IMR-90 (cell line): Measurements from ENCODE around the gene ABCF1. TPM values are rescaled to one million over a fixed set of nuclear protein-coding genes. Genes with fewer than 3 reads are reported as not detected.

ENCODE experiments used
- ATAC-seq: fragments of 200-7000 bp; cut with Tn5 transposase; 2 replicates; pipeline ENCODE4 v1.9.1; 2020; ENCODE audit warnings: low read depth, mild to moderate bottlenecking, moderate library complexity
- BruUV-seq: library from RNA; stranded (reverse); fragments of 400-500 nt; replicated peaks from 2 replicates; lab custom pipeline; 2021; lab: Mats Ljungman, UMichigan
- CTCF ChIA-PET: fragments of 300-600 bp; formaldehyde crosslinking; extraction: SDS; loops from one replicate; lab custom pipeline; 2021; ENCODE audit warnings: antibody characterized with exemption; lab: Yijun Ruan, JAX
- POLR2A ChIA-PET: fragments of 300-600 bp; sonication (Branson Sonifier 250); formaldehyde crosslinking; loops from one replicate; lab custom pipeline; 2022; ENCODE audit warnings: antibody characterized with exemption; ENCODE audit not compliant: unreplicated experiment; lab: Charles Lee
- DNase-seq: peaks from one replicate; pipeline ENCODE4 v3.0.0; 2013
- H2AFZ ChIP-seq: replicated peaks from 2 replicates; pipeline ENCODE3; 2013; ENCODE audit warnings: low read length, mild to moderate bottlenecking; ENCODE audit not compliant: poor library complexity
- H2AK5ac ChIP-seq: 2 replicates; pipeline ENCODE4 v1.6.1; 2013; ENCODE audit warnings: low read depth, low read length, inconsistent platforms
- H2AK9ac ChIP-seq: replicated peaks from 2 replicates; pipeline ENCODE3; 2013; ENCODE audit warnings: mild to moderate bottlenecking, low read depth, low read length, moderate library complexity; ENCODE audit not compliant: poor library complexity
- H2BK120ac ChIP-seq: 2 replicates; pipeline ENCODE4 v1.6.1; 2013; ENCODE audit warnings: low read depth, low read length, inconsistent platforms
- H2BK15ac ChIP-seq: 3 replicates; pipeline ENCODE4 v1.6.1; 2013; ENCODE audit warnings: low read depth, low read length, inconsistent platforms
- H2BK20ac ChIP-seq: 2 replicates; pipeline ENCODE4 v1.6.1; 2013; ENCODE audit warnings: low read depth, mild to moderate bottlenecking, inconsistent platforms, low read length, moderate library complexity
- H2BK5ac ChIP-seq: 2 replicates; pipeline ENCODE4 v1.6.1; 2013; ENCODE audit warnings: mild to moderate bottlenecking, low read depth, low read length, inconsistent platforms; ENCODE audit not compliant: poor library complexity, severe bottlenecking
- H3K14ac ChIP-seq: replicated peaks from 2 replicates; pipeline ENCODE4 v1.6.1; 2013; ENCODE audit warnings: low read depth, low read length, inconsistent platforms
- H3K18ac ChIP-seq: 2 replicates; pipeline ENCODE4 v1.6.1; 2013; ENCODE audit warnings: low read depth, low read length, control low read depth
- H3K23ac ChIP-seq: 2 replicates; pipeline ENCODE4 v1.6.1; 2013; ENCODE audit warnings: low read depth, low read length, inconsistent platforms
- H3K27ac ChIP-seq: 2 replicates; pipeline ENCODE4 v1.5.1; 2013; ENCODE audit warnings: mild to moderate bottlenecking, control low read depth, low read length; ENCODE audit not compliant: insufficient read depth
- H3K27me3 ChIP-seq: 2 replicates; pipeline ENCODE4 v1.6.1; 2013; ENCODE audit warnings: low read length; ENCODE audit not compliant: control insufficient read depth, insufficient read depth
- H3K36me3 ChIP-seq: 2 replicates; pipeline ENCODE4 v1.6.1; 2013; ENCODE audit warnings: low read length, mixed read lengths; ENCODE audit not compliant: control insufficient read depth, insufficient read depth
- H3K4ac ChIP-seq: 2 replicates; pipeline ENCODE4 v1.6.1; 2013; ENCODE audit warnings: low read depth, low read length, inconsistent platforms
- H3K4me1 ChIP-seq: 2 replicates; pipeline ENCODE4 v1.6.1; 2013; ENCODE audit warnings: low read length, mixed read lengths; ENCODE audit not compliant: control insufficient read depth, insufficient read depth
- H3K4me2 ChIP-seq: 2 replicates; pipeline ENCODE4 v1.6.1; 2013; ENCODE audit warnings: low read depth, mild to moderate bottlenecking, control low read depth, low read length, moderate library complexity
- H3K4me3 ChIP-seq: 2 replicates; pipeline ENCODE4 v1.5.1; 2013; ENCODE audit warnings: low read depth, mild to moderate bottlenecking, control low read depth, low read length, moderate library complexity; ENCODE audit not compliant: insufficient read depth
- H3K56ac ChIP-seq: 2 replicates; pipeline ENCODE4 v1.6.1; 2013; ENCODE audit warnings: low read length, inconsistent platforms; ENCODE audit not compliant: insufficient read depth; ENCODE audit errors: extremely low read depth
- H3K79me1 ChIP-seq, 2 experiments: 2 replicates each; pipeline ENCODE4 v1.6.1; 2013; ENCODE audit warnings: low read length in 2 of 2, inconsistent platforms in 1 of 2, low read depth in 1 of 2
- H3K9ac ChIP-seq: 2 replicates; pipeline ENCODE4 v1.6.1; 2013; ENCODE audit warnings: low read depth, low read length, control low read depth
- H3K9me1 ChIP-seq: 2 replicates; pipeline ENCODE4 v1.6.1; 2013; ENCODE audit warnings: low read length, inconsistent platforms; ENCODE audit not compliant: insufficient read depth
- H3K9me3 ChIP-seq: 2 replicates; pipeline ENCODE4 v1.6.1; 2013; ENCODE audit warnings: low read length; ENCODE audit not compliant: control insufficient read depth, insufficient read depth
- H4K20me1 ChIP-seq: 2 replicates; pipeline ENCODE4 v1.6.1; 2013; ENCODE audit warnings: low read length, inconsistent platforms; ENCODE audit not compliant: insufficient read depth
- H4K5ac ChIP-seq: 2 replicates; pipeline ENCODE4 v1.6.1; 2013; ENCODE audit warnings: mild to moderate bottlenecking, low read depth, low read length, control low read depth
- H4K8ac ChIP-seq, 2 experiments: 2 replicates each; pipeline ENCODE4 v1.6.1; 2013; ENCODE audit warnings: low read depth in 2 of 2, low read length in 2 of 2, control low read depth in 1 of 2, inconsistent platforms in 1 of 2
- H4K91ac ChIP-seq: 2 replicates; pipeline ENCODE4 v1.6.1; 2013; ENCODE audit warnings: low read depth, low read length, inconsistent platforms; ENCODE audit not compliant: insufficient read depth
- CEBPB ChIP-seq: IDR thresholded peaks from 2 replicates; pipeline ENCODE4 v1.6.1; 2012; ENCODE audit warnings: low read depth, low read length, improper control_type of control experiment
- CTCF ChIP-seq: conservative IDR thresholded peaks from 2 replicates; pipeline ENCODE4 v1.5.1; 2012; ENCODE audit warnings: mild to moderate bottlenecking, low read depth, low read length, improper control_type of control experiment
- FOS ChIP-seq: fragments of 150-350 bp; IDR thresholded peaks from 2 replicates; pipeline ENCODE4 v1.6.1; 2016; ENCODE audit warnings: low read depth, low read length
- MAFK ChIP-seq: IDR thresholded peaks from 2 replicates; pipeline ENCODE4 v1.6.1; 2012; ENCODE audit warnings: low read depth, low read length, improper control_type of control experiment
- MAZ ChIP-seq: IDR thresholded peaks from 2 replicates; pipeline ENCODE4 v1.6.1; 2012; ENCODE audit warnings: low read depth, mild to moderate bottlenecking, low read length, improper control_type of control experiment, moderate library complexity, borderline replicate concordance
- MXI1 ChIP-seq: IDR thresholded peaks from 2 replicates; pipeline ENCODE4 v1.6.1; 2012; ENCODE audit warnings: low read depth, mild to moderate bottlenecking, low read length, moderate library complexity, borderline replicate concordance
- POLR2A ChIP-seq: IDR thresholded peaks from 2 replicates; pipeline ENCODE4 v1.6.1; 2012; ENCODE audit warnings: mild to moderate bottlenecking, low read depth, low read length
- RFX5 ChIP-seq: IDR thresholded peaks from 2 replicates; pipeline ENCODE4 v1.8.0; 2012; ENCODE audit warnings: low read depth, mild to moderate bottlenecking, low read length, moderate library complexity
- WGBS, 2 experiments: methylation state at CpG; one replicate each; pipeline versions ENCODE4 v1.1.5 to v1.1.7; 2013; ENCODE audit warnings: missing lambda C conversion rate in 2 of 2; ENCODE audit not compliant: insufficient read length in 1 of 2; ENCODE audit errors: extremely low coverage in 2 of 2; 5-methylcytosine and 5-hydroxymethylcytosine counted together
- dilution Hi-C: fragments of 300-500 bp; cut with HindIII; formaldehyde crosslinking; loops from one replicate; pipeline ENCODE4 v1.14.3; 2018; ENCODE audit warnings: low sequenced_read_pairs; ENCODE audit not compliant: unreplicated experiment
- in situ Hi-C: fragments of 300-500 bp; cut with MboI; formaldehyde crosslinking; loops from 3 replicates; pipeline ENCODE4 v1.14.3; 2019; ENCODE audit warnings: low sequenced_read_pairs, inconsistent platforms, mixed read lengths
- intact Hi-C: fragments of 100-400 bp; cut with micrococcal nuclease; formaldehyde crosslinking; loops from 2 replicates; pipeline ENCODE4 v1.10.0; 2022
- polyA plus RNA-seq, 3 experiments: library from polyadenylated mRNA; depleted of rRNA; stranded (reverse); fragments of >200 nt; gene quantifications; 2 replicates each; pipeline ENCODE4 v1.2.3, GENCODE V29; 2012; ENCODE audit warnings: low replicate concordance in 1 of 3
- total RNA-seq: library from RNA; depleted of rRNA; stranded (reverse); fragments of >200 nt; gene quantifications from 2 replicates; pipeline ENCODE4 v1.2.3, GENCODE V29; 2012
- TF ChIP-seq, protein P1 (sequence below): fragments of 150-350 bp; IDR thresholded peaks from 2 replicates; pipeline ENCODE4 v1.6.1; 2017; ENCODE audit warnings: mild to moderate bottlenecking, antibody characterized with exemption, low read length, low read depth

The ABCF1 gene
- total and polyA plus RNA-seq, 2 of the 4 experiments (the other 2 are of a cell fraction), result 39.1 to 48.6 TPM

GRCh38 chr6:30571762-30572082 is 480 bp downstream of the ABCF1 start:
- peaks cover 3% of the 10 kb centered on the region for H3K4me1 ChIP-seq
- H3K9ac ChIP-seq, result peak overlapping the region; percentile 95
- peak overlapping the region; percentile 74 for H3K4me3 ChIP-seq
- H3K9me3 ChIP-seq, result no peaks in the 10 kb centered on the region
- no peaks in the 10 kb centered on the region for H3K27me3 ChIP-seq
- H2BK120ac ChIP-seq, result no peak overlapping the region
- dilution Hi-C loops, result no loop called here
- DNase-seq, result no peak
- no peak overlapping the region; the same call in 2 of the 3 replicates for H2BK15ac ChIP-seq
- peak overlapping the region; percentile 63 for H3K23ac ChIP-seq
- H3K4me2 ChIP-seq, result peak overlapping the region; percentile 88
- peak overlapping the region; percentile 90 to 100; a peak in 3 of 4 replicates for H4K8ac ChIP-seq
- intact Hi-C loops, result loop anchor here (1.0 kb wide), 1 partner anchor 14 kb away; the partner anchor contains the start of gene PRR3
- peak overlapping the region; percentile 91 for H2BK5ac ChIP-seq
- H2AFZ ChIP-seq, result peak overlapping the region; percentile 96
- BruUV-seq, result TSS peak; percentile 66
- no peak for ATAC-seq
- peak overlapping the region; percentile 88 for H2AK5ac ChIP-seq
- H3K9me1 ChIP-seq, result peaks cover 5% of the 10 kb centered on the region; the same call in 1 of the 2 replicates
- ChIA-PET POLR2A (no interaction called here), CTCF (interaction anchor here (1.5 kb wide), 1 partner anchor 30 kb away, joined by 4 read pairs; no protein-coding TSS in a partner anchor)
- whole genome bisulfite sequencing, 2 experiments, result no CpG with 5 or more reads among the region's 8 CpGs
- H2AK9ac ChIP-seq, result peak overlapping the region; percentile 96
- H2BK20ac ChIP-seq, result no peak overlapping the region
- peak overlapping the region; percentile 99 for H3K4ac ChIP-seq
- H3K27ac ChIP-seq, result peak overlapping the region; percentile 95
- no peak overlapping the region for H3K18ac ChIP-seq
- H3K36me3 ChIP-seq, result peaks cover 4% of the 10 kb centered on the region
- H4K5ac ChIP-seq, result peak overlapping the region; percentile 0; the same call in 1 of the 2 replicates
- H3K14ac ChIP-seq, result peak overlapping the region; percentile 99
- H3K79me1 ChIP-seq, result peaks cover 20 to 45% of the 10 kb centered on the region in 2 experiments
- in situ Hi-C loops, result no loop called here
- 0 out of 2 replicates have a peak overlapping the region, but pooled peaks have one; percentile 40 for H4K91ac ChIP-seq
- H3K56ac ChIP-seq, result peak overlapping the region; percentile 97; the same call in 1 of the 2 replicates
- TF ChIP-seq CEBPB (no peak), FOS (no peak), CTCF (no peak), POLR2A (no peak), MAFK (no peak), MXI1 (no peak), RFX5 (no peak), MAZ (no peak)
- TF ChIP-seq, protein P1, sequence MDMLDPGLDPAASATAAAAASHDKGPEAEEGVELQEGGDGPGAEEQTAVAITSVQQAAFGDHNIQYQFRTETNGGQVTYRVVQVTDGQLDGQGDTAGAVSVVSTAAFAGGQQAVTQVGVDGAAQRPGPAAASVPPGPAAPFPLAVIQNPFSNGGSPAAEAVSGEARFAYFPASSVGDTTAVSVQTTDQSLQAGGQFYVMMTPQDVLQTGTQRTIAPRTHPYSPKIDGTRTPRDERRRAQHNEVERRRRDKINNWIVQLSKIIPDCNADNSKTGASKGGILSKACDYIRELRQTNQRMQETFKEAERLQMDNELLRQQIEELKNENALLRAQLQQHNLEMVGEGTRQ, result no peak; the same call in 1 of the 2 replicates
- H4K20me1 ChIP-seq, result peaks cover 46% of the 10 kb centered on the region
